HepG2 (cell line): ENCODE data around the gene ZNF563. TPM values are rescaled to one million over a fixed set of nuclear protein-coding genes. Genes with fewer than 3 reads are reported as not detected.

Experiments
- ATAC-seq: fragments of 200-7000 bp; cut with Tn5 transposase; 3 replicates; pipeline ENCODE4 v1.9.1; 2020; ENCODE audit warnings: mild to moderate bottlenecking, moderate library complexity
- BruUV-seq: library from RNA; stranded (reverse); fragments of 400-500 nt; replicated peaks from 2 replicates; lab custom pipeline; 2021; lab: Mats Ljungman, UMichigan
- CTCF ChIA-PET: fragments of 300-600 bp; formaldehyde crosslinking; extraction: SDS; loops from one replicate; lab custom pipeline; 2021; ENCODE audit warnings: low total read pairs, inconsistent platforms, low intra/inter-chr PET ratio; lab: Yijun Ruan, JAX
- POLR2A ChIA-PET: fragments of 350-600 bp; sonication (Branson Sonifier 250); formaldehyde crosslinking; loops from one replicate; lab custom pipeline; 2020; ENCODE audit warnings: antibody characterized with exemption, inconsistent platforms; lab: Yijun Ruan, JAX
- DNase-seq: peaks from one replicate; pipeline ENCODE4 v3.0.0-alpha.2; 2015; ENCODE audit warnings: low spot score
- FAIRE-seq: peaks from 3 replicates; lab custom pipeline; 2011; peaks lifted over from hg19 to GRCh38; lab: Jason Lieb, UNC
- H2AFZ ChIP-seq: one replicate; pipeline ENCODE4 v1.6.1; 2011; ENCODE audit warnings: low read length, inconsistent platforms
- H3K27ac ChIP-seq: fragments of 300-600 bp; 3 replicates; pipeline ENCODE4 v1.8.0; 2011; ENCODE audit warnings: mixed run types, mild to moderate bottlenecking, mixed read lengths, low read length, inconsistent platforms; ENCODE audit not compliant: insufficient read depth; ENCODE audit errors: extremely low read length
- H3K27me3 ChIP-seq, 2 experiments: fragments of 200-600 bp in 1 of 2; 2 replicates in 1 of 2; 3 replicates in 1 of 2; pipeline versions ENCODE4 v1.6.0 to v1.8.0; 2011; ENCODE audit warnings: low read length in 2 of 2, mild to moderate bottlenecking in 2 of 2, moderate library complexity in 2 of 2, inconsistent platforms in 1 of 2; ENCODE audit not compliant: insufficient read depth in 2 of 2, control insufficient read depth in 1 of 2
- H3K36me3 ChIP-seq, 2 experiments: fragments of 200-600 bp in 1 of 2; replicated peaks in 1 of 2; 2 replicates in 1 of 2; 3 replicates in 1 of 2; pipeline versions ENCODE4 v1.5.1 to v1.8.0; 2011; ENCODE audit warnings: low read length in 2 of 2, inconsistent platforms in 1 of 2; ENCODE audit not compliant: insufficient read depth in 2 of 2, control insufficient read depth in 1 of 2
- H3K4me1 ChIP-seq: 2 replicates; pipeline ENCODE4 v1.5.1; 2012; ENCODE audit warnings: low read length, inconsistent platforms; ENCODE audit not compliant: insufficient read depth
- H3K4me2 ChIP-seq: 2 replicates; pipeline ENCODE4 v1.6.0; 2011; ENCODE audit warnings: low read depth, low read length, inconsistent platforms
- H3K4me3 ChIP-seq, 3 experiments: fragments of 200-600 bp in 1 of 3; sonication (generic), shearing (Covaris generic) in 1 of 3; replicated peaks in 1 of 3; 2 replicates each; pipeline ENCODE4 v1.5.1; 2011 to 2016; ENCODE audit warnings: low read length in 3 of 3, inconsistent platforms in 2 of 3, low read depth in 2 of 3, mild to moderate bottlenecking in 2 of 3, control low read depth in 1 of 3, mixed read lengths in 1 of 3; ENCODE audit not compliant: insufficient read depth in 1 of 3
- H3K79me2 ChIP-seq: one replicate; pipeline ENCODE4 v1.6.1; 2011; ENCODE audit warnings: low read length, inconsistent platforms; ENCODE audit not compliant: insufficient read depth
- H3K9ac ChIP-seq: 2 replicates; pipeline ENCODE4 v1.6.0; 2011; ENCODE audit warnings: mild to moderate bottlenecking, low read depth, low read length, inconsistent platforms; ENCODE audit not compliant: insufficient read depth
- H3K9me3 ChIP-seq: 2 replicates; pipeline ENCODE4 v1.5.1; 2012; ENCODE audit warnings: mild to moderate bottlenecking, low read length
- H4K20me1 ChIP-seq: 2 replicates; pipeline ENCODE4 v1.6.0; 2011; ENCODE audit warnings: inconsistent platforms, mild to moderate bottlenecking, low read length, moderate library complexity; ENCODE audit not compliant: insufficient read depth
- CEBPB ChIP-seq: IDR thresholded peaks from 2 replicates; pipeline ENCODE4 v1.6.1; 2011; ENCODE audit warnings: low read depth, low read length, improper control_type of control experiment, borderline replicate concordance
- ESRRA ChIP-seq: sonication (generic); formaldehyde crosslinking; IDR thresholded peaks from 2 replicates; pipeline ENCODE4 v1.5.1; 2020; ENCODE audit warnings: mild to moderate bottlenecking, low read depth, missing genetic modification reagents
- FOXM1 ChIP-seq: sonication (generic); formaldehyde crosslinking; IDR thresholded peaks from 2 replicates; pipeline ENCODE4 v1.5.0; 2020; ENCODE audit warnings: missing genetic modification reagents
- GFI1 ChIP-seq: sonication (generic); formaldehyde crosslinking; IDR thresholded peaks from 2 replicates; pipeline ENCODE4 v1.5.0; 2020; ENCODE audit warnings: missing genetic modification reagents, mild to moderate bottlenecking, borderline replicate concordance
- HNRNPL ChIP-seq: fragments of 200-400 bp; formaldehyde crosslinking; IDR thresholded peaks from 2 replicates; pipeline ENCODE4 v1.6.1; 2017; ENCODE audit warnings: mild to moderate bottlenecking, low read depth, low read length
- HOXA3 ChIP-seq: sonication (generic); formaldehyde crosslinking; IDR thresholded peaks from 2 replicates; pipeline ENCODE4 v1.5.0; 2020; ENCODE audit warnings: missing genetic modification reagents
- NFE2 ChIP-seq: sonication (generic); formaldehyde crosslinking; IDR thresholded peaks from 2 replicates; pipeline ENCODE4 v1.4.0; 2020; ENCODE audit warnings: missing genetic modification reagents
- NR1H2 ChIP-seq: sonication (generic); formaldehyde crosslinking; IDR thresholded peaks from 2 replicates; pipeline ENCODE4 v1.8.1; 2022; ENCODE audit warnings: low read depth, missing genetic modification reagents, borderline replicate concordance
- NR2F1 ChIP-seq, 2 experiments: fragments of 450-650 bp in 1 of 2; formaldehyde crosslinking in 1 of 2; IDR thresholded peaks; 2 replicates each; pipeline versions ENCODE4 v1.5.0 to v1.6.1; 2016 to 2020; ENCODE audit warnings: mild to moderate bottlenecking in 1 of 2, missing compliant biosample characterization in 1 of 2, missing genetic modification reagents in 1 of 2, moderate library complexity in 1 of 2
- NR2F6 ChIP-seq, 2 experiments: IDR thresholded peaks; 2 replicates each; pipeline ENCODE4 v1.6.1; 2016; ENCODE audit warnings: antibody characterized with exemption in 1 of 2, mild to moderate bottlenecking in 1 of 2
- PHF8 ChIP-seq: sonication (generic); formaldehyde crosslinking; IDR thresholded peaks from 2 replicates; pipeline ENCODE4 v1.5.0; 2020; ENCODE audit warnings: missing genetic modification reagents
- POLR2AphosphoS2 ChIP-seq: IDR thresholded peaks from 2 replicates; pipeline ENCODE4 v1.6.1; 2011; ENCODE audit warnings: low read depth, low read length, improper control_type of control experiment
- SKI ChIP-seq: fragments of 450-650 bp; IDR thresholded peaks from one replicate; pipeline ENCODE4 v1.6.1; 2018; ENCODE audit warnings: mild to moderate bottlenecking; ENCODE audit not compliant: partially characterized antibody
- ZIK1 ChIP-seq: sonication (generic); formaldehyde crosslinking; IDR thresholded peaks from 2 replicates; pipeline ENCODE4 v1.5.0; 2020; ENCODE audit warnings: mild to moderate bottlenecking, low read depth, missing genetic modification reagents, borderline replicate concordance
- ZNF121 ChIP-seq: sonication (generic); formaldehyde crosslinking; IDR thresholded peaks from 2 replicates; pipeline ENCODE4 v1.5.0; 2020; ENCODE audit warnings: mild to moderate bottlenecking, missing genetic modification reagents
- ZNF282 ChIP-seq: fragments of 450-650 bp; IDR thresholded peaks from 2 replicates; pipeline ENCODE4 v1.6.1; 2018; ENCODE audit not compliant: partially characterized antibody
- ZNF484 ChIP-seq: sonication (generic); formaldehyde crosslinking; IDR thresholded peaks from 2 replicates; pipeline ENCODE4 v1.5.1; 2020; ENCODE audit warnings: mild to moderate bottlenecking, low read depth, missing genetic modification reagents, borderline replicate concordance
- ZNF777 ChIP-seq: sonication (generic); formaldehyde crosslinking; IDR thresholded peaks from 2 replicates; pipeline ENCODE4 v1.4.0; 2020; ENCODE audit warnings: missing genetic modification reagents
- WGBS: methylation state at CpG from one replicate; pipeline ENCODE4 v1.1.6; 2017; ENCODE audit warnings: low lambda C conversion rate; 5-methylcytosine and 5-hydroxymethylcytosine counted together
- in situ Hi-C: cut with HindIII; loops from 2 replicates; pipeline ENCODE4 v1.10.0; 2017; ENCODE audit warnings: low pct_unique_long_range_greater_than_20kb; ENCODE audit not compliant: extremely low pct_ligation_motif_present
- intact Hi-C: fragments of 100-400 bp; cut with micrococcal nuclease; formaldehyde crosslinking; loops from one replicate; pipeline ENCODE4 v1.10.0; 2022; ENCODE audit not compliant: unreplicated experiment
- polyA plus RNA-seq, 8 experiments: library from polyadenylated mRNA; depleted of rRNA in 3 of 8; stranded (reverse) in 7 of 8; unstranded in 1 of 8; fragments of >200 nt; fragmentation: Illumina TruSeq in 4 of 8; extraction: Trizol in 4 of 8; gene quantifications; 2 replicates each; pipeline versions ENCODE4 v1.2.1 to v1.2.3, GENCODE V29; 2011 to 2016; ENCODE audit warnings: low read depth in 4 of 8, missing spikeins in 1 of 8, mixed read lengths in 1 of 8; ENCODE audit not compliant: insufficient read depth in 1 of 8
- total RNA-seq, 5 experiments: library from RNA; depleted of rRNA; stranded (reverse); fragments of >200 nt; fragmentation: Illumina TruSeq; extraction: Trizol; gene quantifications; 2 replicates each; pipeline ENCODE4 v1.2.3, GENCODE V29; 2016; ENCODE audit warnings: low read depth in 1 of 5

ZNF563 gene
- total and polyA plus RNA-seq, 2 of the 13 experiments (the other 11 are each of a cell fraction or from before 2014, with no cell fraction given) = 7.5 to 19.5 TPM

GRCh38 chr19:12379732-12380443, 46.5 kb upstream of the ZNF563 start:
- WGBS = 82% methylated on average over 5 of the region's 5 CpGs
- 0 out of 2 replicates have a peak, but pooled peaks cover 6% of the 10 kb centered on the region for H3K9me3 ChIP-seq
- DNase-seq (no peak), ATAC-seq (no peak), FAIRE-seq (no peak)
- H3K4me3 ChIP-seq = no peak overlapping the region
- no peak overlapping the region for H3K4me2 ChIP-seq
- H3K9ac ChIP-seq = no peak overlapping the region
- no TSS peak for BruUV-seq
- no peaks in the 10 kb centered on the region for H3K27me3 ChIP-seq
- ChIA-PET CTCF (no interaction called here), POLR2A (no interaction called here)
- no peaks in the 10 kb centered on the region for H3K79me2 ChIP-seq
- intact Hi-C loops (no loop called here), in situ Hi-C loops (no loop called here)
- no peak overlapping the region for H3K27ac ChIP-seq
- no peak for TF ChIP-seq NFE2
- TF ChIP-seq SKI = no peak
- no peak for TF ChIP-seq POLR2AphosphoS2
- TF ChIP-seq HOXA3 (CRISPR knock-in tag) = no peak
- peaks cover 18% of the 10 kb centered on the region for H3K4me1 ChIP-seq
- H4K20me1 ChIP-seq = no peaks in the 10 kb centered on the region
- peaks cover 0 to 4% of the 10 kb centered on the region in 2 experiments; a peak in 1 of 5 replicates for H3K36me3 ChIP-seq
- no peak overlapping the region for H2AFZ ChIP-seq

DNA sequence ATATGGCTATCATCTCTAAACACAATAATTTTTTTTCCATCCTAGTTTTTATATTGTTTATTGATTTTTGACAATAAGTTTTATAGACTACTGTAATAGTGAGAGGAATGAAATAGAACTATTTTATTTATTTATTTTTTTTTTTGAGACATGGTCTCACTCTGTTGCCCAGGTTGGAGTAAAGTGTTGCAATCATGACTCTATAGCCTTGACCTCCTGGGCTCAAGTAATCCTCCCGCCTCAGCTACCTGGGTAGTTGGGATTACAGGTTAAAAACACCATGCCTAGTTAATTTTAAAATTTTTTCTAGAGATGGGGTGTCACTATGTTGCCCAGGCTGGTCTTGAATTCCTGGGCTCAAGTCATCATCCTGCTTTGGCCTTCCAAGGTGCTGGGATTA, 40.6 kb upstream of the ZNF563 start:
- Histone ChIP-seq H3K4me1 (peaks cover 7% of the 10 kb centered on the region; the same call in 1 of the 2 replicates), H3K27me3 (no peaks in the 10 kb centered on the region), H3K4me2 (no peak overlapping the region), H3K79me2 (no peaks in the 10 kb centered on the region), H3K36me3 (no peaks in the 10 kb centered on the region), H3K4me3 (no peak overlapping the region), H3K9ac (no peak overlapping the region), H2AFZ (no peak overlapping the region), H3K27ac (no peak overlapping the region), H4K20me1 (no peaks in the 10 kb centered on the region), H3K9me3 (no peaks in the 10 kb centered on the region)
- WGBS = 15% methylated on average over 1 of the region's 1 CpG
- intact Hi-C loops = no loop called here
- ChIA-PET CTCF (no interaction called here), POLR2A (interaction anchor here (0.7 kb wide), 1 partner anchor 9 kb away, joined by 3 read pairs; the partner anchor contains the start of gene ZNF442)
- DNase-seq = no peak
- no peak for FAIRE-seq
- in situ Hi-C loops = no loop called here
- ATAC-seq = no peak
- no TSS peak for BruUV-seq
- peak; percentile 66 for TF ChIP-seq NR2F6 (IDR thresholded peaks at IDR 0.05)
- TF ChIP-seq NR2F6 (CRISPR knock-in tag; IDR thresholded peaks at IDR 0.05) = peak; percentile 64
- TF ChIP-seq ZNF777 (CRISPR knock-in tag) = no peak
- peak; percentile 17 to 40; a peak in 2 of 4 replicates for TF ChIP-seq NR2F1 (CRISPR knock-in tag; IDR thresholded peaks at IDR 0.05)
- no peak for TF ChIP-seq ZNF282
- TF ChIP-seq ZIK1 = no peak
- no peak for TF ChIP-seq ESRRA
- TF ChIP-seq NR1H2 (CRISPR knock-in tag) = no peak
- no peak for TF ChIP-seq ZNF484
- TF ChIP-seq ZNF121 (CRISPR knock-in tag) = peak; percentile 71
- no peak for TF ChIP-seq FOXM1
- TF ChIP-seq HNRNPL = no peak
- TF ChIP-seq CEBPB = peak; percentile 39; the same call in 1 of the 2 replicates
- no peak for TF ChIP-seq PHF8 (CRISPR knock-in tag)
- no peak for TF ChIP-seq GFI1 (CRISPR knock-in tag)
